Urothelium cell line (cell line): ENCODE data around the gene LSM14A.
"Not testable (repeated sequence)": the region's sequence is repeated elsewhere in the genome, so short reads cannot be mapped to it uniquely, and the experiment has no call there.

Experiments
- DNase-seq: peaks from one replicate; pipeline ENCODE4 v3.0.0; 2011; ENCODE audit warnings: low spot score, mixed read lengths
- FAIRE-seq: peaks from 2 replicates; lab custom pipeline; 2011; peaks lifted over from hg19 to GRCh38; lab: Jason Lieb, UNC

The LSM14A gene

GRCh38 chr19:34226036-34226435, 53.7 kb downstream of the LSM14A start:
- no peak for FAIRE-seq
- DNase-seq, result no peak

- DNase-seq (no peak), FAIRE-seq (no peak)
These were observed 56.0 kb downstream of the LSM14A start for GRCh38 chr19:34228347-34228746.

- no peak for FAIRE-seq
- no peak for DNase-seq
These were observed 56.5 kb downstream of the LSM14A start for GRCh38 chr19:34228762-34229161.

- FAIRE-seq, result no peak
- no peak for DNase-seq
These were observed 57.4 kb downstream of the LSM14A start for GRCh38 chr19:34229721-34230120.

GRCh38 chr19:34230820-34231219, 58.5 kb downstream of the LSM14A start:
- FAIRE-seq (no peak), DNase-seq (no peak)

- FAIRE-seq (no peak), DNase-seq (no peak)
These were observed 59.1 kb downstream of the LSM14A start for GRCh38 chr19:34231439-34231838.

GRCh38 chr19:34232566-34233481, 60.5 kb downstream of the LSM14A start:
- FAIRE-seq, result no peak

GRCh38 chr19:34235425-34235940, 63.2 kb downstream of the LSM14A start:
- no peak for FAIRE-seq

More at GRCh38 chr19:34232566-34233481, 60.5 kb downstream of the LSM14A start:
- DNase-seq, result peak; percentile 84

GRCh38 chr19:34236035-34236987, 64.0 kb downstream of the LSM14A start:
- FAIRE-seq (no peak), DNase-seq (no peak)

More at GRCh38 chr19:34235425-34235940, 63.2 kb downstream of the LSM14A start:
- no peak for DNase-seq

GRCh38 chr19:34237283-34237682, 65.0 kb downstream of the LSM14A start:
- no peak for DNase-seq
- no peak for FAIRE-seq

GRCh38 chr19:34237939-34238338, 65.6 kb downstream of the LSM14A start:
- FAIRE-seq (no peak), DNase-seq (no peak)

- FAIRE-seq (no peak), DNase-seq (no peak)
These were observed 69.4 kb downstream of the LSM14A start for GRCh38 chr19:34241513-34242337.

- FAIRE-seq, result not testable (repeated sequence)
- peak; percentile 45 for DNase-seq
These were observed 71.0 kb downstream of the LSM14A start for GRCh38 chr19:34243138-34243875.

- no peak for DNase-seq
- FAIRE-seq, result no peak
These were observed 71.7 kb downstream of the LSM14A start for GRCh38 chr19:34243876-34244578.

GRCh38 chr19:34244611-34245299, 72.5 kb downstream of the LSM14A start:
- no peak for DNase-seq
- no peak for FAIRE-seq

- FAIRE-seq, result no peak
These were observed 74.0 kb downstream of the LSM14A start for GRCh38 chr19:34246340-34246739.

GRCh38 chr19:34248941-34249340, 76.6 kb downstream of the LSM14A start:
- DNase-seq, result no peak
- no peak for FAIRE-seq

More at GRCh38 chr19:34246340-34246739, 74.0 kb downstream of the LSM14A start:
- no peak for DNase-seq

GRCh38 chr19:34253167-34253566, 80.9 kb downstream of the LSM14A start:
- DNase-seq, FAIRE-seq: not testable (repeated sequence)
